Natural killer cell (primary cell): ENCODE results near the gene TMC4. TPM values are rescaled to one million over a fixed set of nuclear protein-coding genes. Genes with fewer than 3 reads are reported as not detected.

Experiments used
- ATAC-seq, 3 donors: fragments of 150-1000 bp in 2 of 3; fragments of 200-7000 bp in 1 of 3; cut with Tn5 transposase; 1 replicate in 1 of 3; 2 replicates in 2 of 3; pipeline ENCODE4 v1.10.0; 2021; ENCODE audit warnings: mild to moderate bottlenecking in 2 of 3, moderate library complexity in 2 of 3
- DNase-seq, 2 donors: peaks; one replicate each; pipeline versions ENCODE4 v3.0.0 to v3.0.0-alpha.2; 2013 to 2021; ENCODE audit warnings: mixed read lengths in 1 of 2
- H3K27ac ChIP-seq: one replicate; pipeline ENCODE4 v1.5.1; 2013; ENCODE audit warnings: mild to moderate bottlenecking, low read length
- H3K27me3 ChIP-seq: one replicate; pipeline ENCODE4 v1.6.1; 2013; ENCODE audit warnings: low read length; ENCODE audit not compliant: control insufficient read depth, insufficient read depth
- H3K36me3 ChIP-seq: one replicate; pipeline ENCODE4 v1.6.1; 2013; ENCODE audit warnings: low read length; ENCODE audit not compliant: control insufficient read depth, insufficient read depth
- H3K4me1 ChIP-seq: one replicate; pipeline ENCODE4 v1.6.1; 2013; ENCODE audit warnings: low read length; ENCODE audit not compliant: control insufficient read depth, insufficient read depth
- H3K4me3 ChIP-seq: one replicate; pipeline ENCODE4 v1.5.1; 2013; ENCODE audit warnings: low read length
- H3K9me3 ChIP-seq: one replicate; pipeline ENCODE4 v1.6.1; 2013; ENCODE audit warnings: low read length; ENCODE audit not compliant: control insufficient read depth, insufficient read depth
- H3K27ac Mint-ChIP-seq, 2 donors: one replicate each; pipeline ENCODE4 v1.8.0; 2022; ENCODE audit warnings: mild to moderate bottlenecking in 2 of 2, mixed read lengths in 2 of 2, moderate library complexity in 1 of 2
- H3K27me3 Mint-ChIP-seq, 2 donors: one replicate each; pipeline ENCODE4 v1.8.0; 2022; ENCODE audit warnings: low read depth in 2 of 2, mixed read lengths in 2 of 2
- H3K36me3 Mint-ChIP-seq: one replicate; pipeline ENCODE4 v1.8.0; 2022; ENCODE audit warnings: mixed read lengths
- H3K4me1 Mint-ChIP-seq, 2 donors: one replicate each; pipeline ENCODE4 v1.8.0; 2022; ENCODE audit warnings: mixed read lengths in 2 of 2
- H3K4me3 Mint-ChIP-seq: one replicate; pipeline ENCODE4 v1.8.0; 2022; ENCODE audit warnings: mild to moderate bottlenecking, moderate library complexity, mixed read lengths
- H3K9me3 Mint-ChIP-seq, 2 donors: one replicate each; pipeline ENCODE4 v1.8.0; 2022; ENCODE audit warnings: mixed read lengths in 2 of 2
- WGBS: methylation state at CpG from one replicate; pipeline ENCODE4 v1.1.7; 2013; ENCODE audit warnings: missing lambda C conversion rate; ENCODE audit not compliant: insufficient coverage; 5-methylcytosine and 5-hydroxymethylcytosine counted together
- intact Hi-C: fragments of 100-400 bp; cut with micrococcal nuclease; formaldehyde crosslinking; loops from one replicate; pipeline ENCODE4 v1.14.2; 2022
- total RNA-seq, 4 donors: library from RNA; stranded (reverse); fragments of 120-200 nt in 1 of 4; gene quantifications; one replicate each; pipeline versions ENCODE4 v1.2.3 to v1.2.4, GENCODE V29; 2013 to 2022
- TF ChIP-seq, protein P1 (sequence below): fragments of 200-600 bp; IDR thresholded peaks from one replicate; pipeline ENCODE4 v1.8.0; 2022; ENCODE audit warnings: antibody characterized with exemption

The TMC4 gene
- total RNA-seq, 3 donors from 2014 or later (not counting 1 experiment from before 2014, with no cell fraction given) = 7.2 to 8.2 (median 7.5) TPM

DNA sequence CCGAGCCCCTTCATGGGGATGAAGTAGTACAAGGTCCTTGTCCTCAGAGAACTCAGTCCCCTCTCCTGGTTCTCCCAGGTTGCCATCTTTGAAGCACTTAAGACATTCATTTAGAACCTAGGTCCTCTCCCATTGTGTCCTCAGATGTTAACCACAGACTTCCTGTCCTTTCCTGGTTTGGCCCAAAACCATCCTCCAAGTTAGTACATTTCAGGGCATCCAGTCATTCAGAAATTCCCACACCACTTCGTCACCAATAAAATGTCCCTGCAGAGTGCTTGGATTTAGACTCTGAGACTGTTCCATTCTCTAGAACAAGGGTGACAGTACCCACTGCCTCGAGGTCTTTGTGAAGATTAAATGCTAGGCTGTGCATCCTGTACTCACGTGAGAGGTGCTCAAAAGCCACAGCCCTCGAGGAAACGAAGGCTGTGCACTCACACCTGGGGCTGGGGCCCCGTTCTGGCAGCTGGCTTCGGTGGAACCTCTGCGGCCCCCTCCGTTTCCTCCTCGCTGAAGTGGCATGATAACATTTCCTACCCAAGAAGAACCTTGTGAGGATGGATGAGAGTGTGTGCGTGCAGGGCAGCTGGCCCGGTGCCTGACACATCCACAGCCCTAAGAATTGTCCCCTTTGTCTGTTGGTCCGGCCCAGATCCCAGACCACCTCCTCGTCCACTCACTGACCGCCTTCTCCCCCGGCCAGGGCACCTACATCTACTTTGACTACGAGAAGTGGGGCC, 18.2 kb downstream of the TMC4 start:
- DNase-seq (peak in 1 of 2 donors; percentile 72), ATAC-seq (no peak)
- Mint-ChIP-seq H3K27me3 (no peaks in the 10 kb centered on the region), H3K4me3 (no peak overlapping the region), H3K4me1 (peaks cover 24 to 34% of the 10 kb centered on the region in 2 donors), H3K9me3 (no peaks in the 10 kb centered on the region), H3K36me3 (peaks cover 3% of the 10 kb centered on the region), H3K27ac (peak overlapping the region; percentile 41 to 78)
- no peak overlapping the region for H3K27ac ChIP-seq
- no peaks in the 10 kb centered on the region for H3K9me3 ChIP-seq
- H3K4me3 ChIP-seq = no peak overlapping the region
- WGBS = 53% methylated on average over 16 of the region's 18 CpGs
- no peaks in the 10 kb centered on the region for H3K27me3 ChIP-seq
- TF ChIP-seq, protein P1, sequence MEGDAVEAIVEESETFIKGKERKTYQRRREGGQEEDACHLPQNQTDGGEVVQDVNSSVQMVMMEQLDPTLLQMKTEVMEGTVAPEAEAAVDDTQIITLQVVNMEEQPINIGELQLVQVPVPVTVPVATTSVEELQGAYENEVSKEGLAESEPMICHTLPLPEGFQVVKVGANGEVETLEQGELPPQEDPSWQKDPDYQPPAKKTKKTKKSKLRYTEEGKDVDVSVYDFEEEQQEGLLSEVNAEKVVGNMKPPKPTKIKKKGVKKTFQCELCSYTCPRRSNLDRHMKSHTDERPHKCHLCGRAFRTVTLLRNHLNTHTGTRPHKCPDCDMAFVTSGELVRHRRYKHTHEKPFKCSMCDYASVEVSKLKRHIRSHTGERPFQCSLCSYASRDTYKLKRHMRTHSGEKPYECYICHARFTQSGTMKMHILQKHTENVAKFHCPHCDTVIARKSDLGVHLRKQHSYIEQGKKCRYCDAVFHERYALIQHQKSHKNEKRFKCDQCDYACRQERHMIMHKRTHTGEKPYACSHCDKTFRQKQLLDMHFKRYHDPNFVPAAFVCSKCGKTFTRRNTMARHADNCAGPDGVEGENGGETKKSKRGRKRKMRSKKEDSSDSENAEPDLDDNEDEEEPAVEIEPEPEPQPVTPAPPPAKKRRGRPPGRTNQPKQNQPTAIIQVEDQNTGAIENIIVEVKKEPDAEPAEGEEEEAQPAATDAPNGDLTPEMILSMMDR = no peak
- peaks cover 71% of the 10 kb centered on the region for H3K36me3 ChIP-seq
- intact Hi-C loops = no loop called here
- peaks cover 17% of the 10 kb centered on the region for H3K4me1 ChIP-seq

DNA sequence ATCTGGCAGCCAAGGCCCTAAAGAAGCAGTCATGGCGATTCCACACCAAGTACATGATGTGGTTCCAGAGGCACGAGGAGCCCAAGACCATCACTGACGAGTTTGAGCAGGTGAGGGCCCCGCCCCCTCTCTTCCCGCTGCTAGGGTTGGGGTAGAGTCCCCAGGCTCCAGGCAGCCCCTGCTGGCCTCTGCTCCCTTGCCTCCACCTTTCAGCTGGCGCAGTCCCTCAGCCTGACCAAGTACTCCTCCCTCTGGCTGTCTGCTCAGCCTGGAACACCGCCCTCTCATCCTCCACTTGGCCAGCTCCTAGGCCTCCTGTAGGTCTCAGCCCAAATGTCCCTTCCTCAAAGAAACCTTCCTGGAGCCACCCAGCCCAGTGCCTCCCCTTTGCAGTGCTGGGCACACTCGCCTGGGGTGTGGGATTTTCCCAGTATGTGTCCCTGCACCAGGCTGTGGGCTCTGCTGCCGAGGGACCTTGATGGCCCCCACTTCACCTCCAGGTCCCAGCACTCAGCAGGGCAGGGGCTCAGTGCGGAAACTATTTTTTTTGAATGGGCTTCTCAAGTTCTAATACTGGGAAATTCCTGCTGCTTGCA, 19.1 kb downstream of the TMC4 start:
- H3K9me3 Mint-ChIP-seq = no peaks in the 10 kb centered on the region
- intact Hi-C loops = no loop called here
- TF ChIP-seq, protein P1 = no peak
- Histone ChIP-seq H3K36me3 (peaks cover 81% of the 10 kb centered on the region), H3K9me3 (no peaks in the 10 kb centered on the region), H3K4me3 (no peak overlapping the region), H3K4me1 (peaks cover 13% of the 10 kb centered on the region), H3K27ac (no peak overlapping the region), H3K27me3 (no peaks in the 10 kb centered on the region)
- peak overlapping the region; percentile 46 to 78 for H3K27ac Mint-ChIP-seq
- peaks cover 14 to 30% of the 10 kb centered on the region in 2 donors for H3K4me1 Mint-ChIP-seq
- peaks cover 7% of the 10 kb centered on the region for H3K36me3 Mint-ChIP-seq
- H3K27me3 Mint-ChIP-seq = no peaks in the 10 kb centered on the region
- ATAC-seq (no peak), DNase-seq (no peak)
- 97% methylated on average over 9 of the region's 10 CpGs for WGBS
- H3K4me3 Mint-ChIP-seq = no peak overlapping the region

DNA sequence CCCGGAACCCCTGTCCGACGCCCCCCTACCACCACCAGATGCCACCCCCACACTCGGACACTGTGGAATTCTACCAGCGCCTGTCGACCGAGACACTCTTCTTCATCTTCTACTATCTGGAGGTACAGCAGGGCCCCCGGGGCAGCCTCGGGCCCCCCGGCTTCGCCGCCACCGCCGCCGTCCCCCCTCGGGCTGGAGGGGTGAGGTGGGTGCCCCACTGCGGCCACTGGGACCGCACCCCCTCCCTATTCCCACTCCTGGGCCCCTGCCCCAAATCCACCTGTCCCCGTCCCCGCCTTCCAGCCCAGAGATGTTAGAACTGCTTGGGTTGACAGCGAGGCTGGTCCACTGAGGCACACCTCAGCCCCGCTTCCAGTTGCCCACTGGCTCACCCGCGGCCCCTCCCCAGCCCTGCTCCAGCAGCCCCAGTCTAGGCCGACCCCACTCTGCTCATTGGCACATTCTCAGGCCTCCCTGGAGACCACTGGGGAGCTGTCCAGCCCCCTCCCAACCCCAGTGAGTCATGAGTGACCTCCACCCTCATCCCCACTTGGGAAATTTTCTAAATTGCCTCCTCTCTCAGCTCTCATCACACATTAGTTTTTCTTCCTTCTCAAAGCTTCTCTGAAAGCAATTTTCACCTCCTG, 20.0 kb downstream of the TMC4 start:
- Mint-ChIP-seq H3K27ac (peak overlapping the region; percentile 23 to 46), H3K4me1 (peaks cover 6 to 21% of the 10 kb centered on the region in 2 donors), H3K4me3 (peak overlapping the region; percentile 31), H3K9me3 (no peaks in the 10 kb centered on the region), H3K27me3 (no peaks in the 10 kb centered on the region), H3K36me3 (peaks cover 7% of the 10 kb centered on the region)
- Histone ChIP-seq H3K4me3 (no peak overlapping the region), H3K27me3 (no peaks in the 10 kb centered on the region), H3K4me1 (peaks cover 5% of the 10 kb centered on the region), H3K36me3 (peaks cover 82% of the 10 kb centered on the region), H3K9me3 (no peaks in the 10 kb centered on the region), H3K27ac (no peak overlapping the region)
- no peak for ATAC-seq
- TF ChIP-seq, protein P1 = no peak
- DNase-seq = no peak
- 97% methylated on average over 25 of the region's 25 CpGs for WGBS
- intact Hi-C loops = no loop called here
